Bronchial epithelial cell (primary cell): ENCODE results near the gene HIF1A. TPM values are rescaled to one million over a fixed set of nuclear protein-coding genes. Genes with fewer than 3 reads are reported as not detected.

Experiments
- DNase-seq: peaks from one replicate; pipeline ENCODE4 v3.0.0-alpha.2; 2010; ENCODE audit warnings: low read depth
- FAIRE-seq: peaks from 2 replicates; lab custom pipeline; 2011; peaks lifted over from hg19 to GRCh38; lab: Jason Lieb, UNC
- H3K27me3 ChIP-seq: 2 replicates; pipeline ENCODE4 v1.5.1; 2011; ENCODE audit warnings: low read length; ENCODE audit not compliant: control insufficient read depth, insufficient read depth
- H3K36me3 ChIP-seq: 2 replicates; pipeline ENCODE4 v1.5.1; 2011; ENCODE audit warnings: low read length; ENCODE audit not compliant: control insufficient read depth, insufficient read depth
- H3K4me3 ChIP-seq: 2 replicates; pipeline ENCODE4 v1.5.1; 2011; ENCODE audit warnings: mild to moderate bottlenecking, low read depth, low read length, control low read depth
- total RNA-seq: library from RNA; depleted of rRNA; stranded (reverse); fragments of >200 nt; gene quantifications from 2 replicates; pipeline ENCODE4 v1.2.1, GENCODE V29; 2014
- TF ChIP-seq, protein P1 (sequence below): IDR thresholded peaks from 2 replicates; pipeline ENCODE4 v1.5.1; 2011; ENCODE audit warnings: mild to moderate bottlenecking, moderate library complexity, low read length, control low read depth, inconsistent platforms; ENCODE audit not compliant: insufficient read depth, severe bottlenecking

HIF1A gene
- total RNA-seq, 1 donor from 2014 or later: 220 TPM

DNA sequence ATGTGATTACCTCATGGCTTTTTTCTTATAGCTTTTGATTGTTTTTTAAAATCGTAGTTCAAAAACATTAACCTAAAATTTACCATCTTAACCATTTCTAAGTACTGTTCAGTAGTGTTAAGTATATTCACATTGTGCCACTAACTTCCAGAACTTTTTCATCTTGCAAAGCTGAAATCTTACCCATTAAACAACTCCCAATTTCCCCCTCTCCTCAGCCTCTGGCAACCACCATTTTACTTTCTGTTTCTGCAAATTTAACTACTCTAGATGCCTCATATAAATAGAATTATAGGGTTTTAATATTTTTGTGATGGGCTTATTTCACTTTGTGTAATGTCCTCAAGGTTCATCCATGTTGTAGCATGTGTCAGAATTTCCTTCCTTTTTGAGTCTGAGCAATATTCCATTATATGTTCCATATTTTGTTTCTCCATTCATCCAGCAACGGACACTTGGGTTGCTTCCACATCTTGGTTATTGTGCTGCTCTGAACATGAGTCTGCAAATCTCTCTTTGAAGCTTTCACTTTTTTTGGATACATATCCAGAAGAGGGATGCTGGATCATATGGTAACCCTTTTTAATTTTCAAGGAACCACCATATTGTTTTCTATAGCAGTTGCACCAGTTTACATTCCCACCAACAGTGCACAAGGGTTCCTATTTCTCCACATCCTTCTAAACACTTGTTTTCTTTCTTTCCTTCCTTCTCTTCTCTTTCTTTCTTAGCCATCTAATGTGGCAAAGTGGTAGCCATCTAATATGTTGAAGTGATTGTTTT lies 5.0 kb downstream of the HIF1A start:
- TF ChIP-seq, protein P1, sequence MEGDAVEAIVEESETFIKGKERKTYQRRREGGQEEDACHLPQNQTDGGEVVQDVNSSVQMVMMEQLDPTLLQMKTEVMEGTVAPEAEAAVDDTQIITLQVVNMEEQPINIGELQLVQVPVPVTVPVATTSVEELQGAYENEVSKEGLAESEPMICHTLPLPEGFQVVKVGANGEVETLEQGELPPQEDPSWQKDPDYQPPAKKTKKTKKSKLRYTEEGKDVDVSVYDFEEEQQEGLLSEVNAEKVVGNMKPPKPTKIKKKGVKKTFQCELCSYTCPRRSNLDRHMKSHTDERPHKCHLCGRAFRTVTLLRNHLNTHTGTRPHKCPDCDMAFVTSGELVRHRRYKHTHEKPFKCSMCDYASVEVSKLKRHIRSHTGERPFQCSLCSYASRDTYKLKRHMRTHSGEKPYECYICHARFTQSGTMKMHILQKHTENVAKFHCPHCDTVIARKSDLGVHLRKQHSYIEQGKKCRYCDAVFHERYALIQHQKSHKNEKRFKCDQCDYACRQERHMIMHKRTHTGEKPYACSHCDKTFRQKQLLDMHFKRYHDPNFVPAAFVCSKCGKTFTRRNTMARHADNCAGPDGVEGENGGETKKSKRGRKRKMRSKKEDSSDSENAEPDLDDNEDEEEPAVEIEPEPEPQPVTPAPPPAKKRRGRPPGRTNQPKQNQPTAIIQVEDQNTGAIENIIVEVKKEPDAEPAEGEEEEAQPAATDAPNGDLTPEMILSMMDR: no peak
- H3K27me3 ChIP-seq: no peaks in the 10 kb centered on the region
- no peak for DNase-seq
- H3K4me3 ChIP-seq: peak overlapping the region; percentile 98
- peaks cover 5% of the 10 kb centered on the region for H3K36me3 ChIP-seq
- no peak for FAIRE-seq

DNA sequence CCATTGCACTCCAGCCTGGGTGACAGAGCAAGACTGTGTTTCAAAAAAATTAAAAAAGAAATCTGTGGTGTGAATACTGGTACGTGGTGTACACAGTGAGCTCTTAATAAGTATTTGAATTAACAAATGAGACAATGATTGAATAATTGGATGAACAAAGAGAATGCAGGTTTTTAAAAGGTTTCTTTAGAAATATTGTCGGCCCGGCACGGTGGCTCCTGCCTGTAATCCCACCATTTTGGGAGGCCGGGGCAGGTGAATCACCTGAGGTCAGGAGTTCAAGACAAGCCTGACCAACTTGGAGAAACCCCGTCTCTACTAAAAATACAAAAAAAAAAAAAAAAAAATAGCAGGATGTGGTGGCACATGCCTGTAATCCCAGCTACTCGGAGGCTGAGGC lies 6.6 kb downstream of the HIF1A start:
- DNase-seq (no peak), FAIRE-seq (no peak)
- TF ChIP-seq, protein P1: no peak
- H3K27me3 ChIP-seq: no peaks in the 10 kb centered on the region
- peaks cover 8% of the 10 kb centered on the region for H3K36me3 ChIP-seq
- no peak overlapping the region for H3K4me3 ChIP-seq

DNA sequence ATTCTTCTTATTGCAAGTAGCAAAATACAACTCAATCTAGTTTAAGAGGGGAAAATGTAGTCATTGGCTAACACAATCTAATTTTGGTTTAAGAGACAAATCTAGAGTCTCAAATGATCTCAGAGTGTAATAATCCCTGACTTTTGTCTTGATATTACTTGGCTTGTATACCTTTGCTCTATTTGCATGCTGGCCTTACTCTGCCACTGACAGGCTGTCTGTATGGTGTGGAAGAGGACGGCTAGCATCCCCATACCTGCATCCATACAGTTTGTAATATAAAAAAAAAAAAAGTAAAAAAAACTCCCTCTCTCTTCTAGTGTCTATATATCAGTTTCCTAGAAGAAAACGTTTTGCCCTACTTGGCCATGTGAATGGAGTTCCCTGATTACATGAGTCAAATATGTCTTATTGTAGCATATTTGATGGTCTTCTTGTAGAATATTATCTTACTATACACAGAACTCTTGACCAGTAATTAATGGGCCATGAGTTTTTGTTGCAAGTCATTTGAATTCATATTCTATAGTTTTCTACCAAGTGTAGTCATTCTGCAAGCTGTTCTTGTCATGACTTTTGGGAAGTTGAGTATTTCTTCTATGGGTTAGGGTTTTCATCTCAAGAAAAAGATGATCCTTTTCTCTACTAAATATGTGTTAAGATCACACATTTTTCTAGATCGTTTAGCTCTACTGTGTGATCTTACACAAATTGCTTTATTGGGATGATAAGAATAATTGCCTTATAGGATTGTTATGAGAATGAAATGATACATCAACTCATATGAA lies 8.2 kb downstream of the HIF1A start:
- no peak for DNase-seq
- peak overlapping the region; percentile 6 for H3K4me3 ChIP-seq
- TF ChIP-seq, protein P1: no peak
- H3K36me3 ChIP-seq: peaks cover 6% of the 10 kb centered on the region
- no peak for FAIRE-seq
- no peaks in the 10 kb centered on the region for H3K27me3 ChIP-seq

DNA sequence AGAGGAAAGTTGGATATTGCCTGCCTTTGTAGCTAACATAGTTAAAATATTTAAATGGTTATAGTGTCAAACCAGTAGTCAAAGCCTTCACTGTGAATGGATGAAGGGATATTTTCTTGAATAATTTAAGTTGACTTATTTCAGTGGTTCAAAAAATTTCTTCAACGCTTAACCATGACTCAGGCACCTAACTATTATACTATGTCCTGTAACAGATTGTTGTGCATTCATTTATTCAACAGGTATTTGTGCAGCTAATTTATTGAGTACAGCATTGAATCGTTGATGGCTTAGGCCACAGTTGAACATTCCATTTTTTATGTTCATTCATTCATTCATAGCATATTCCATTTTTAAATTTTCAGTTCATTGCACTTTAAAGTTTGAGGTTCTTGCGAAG lies 9.2 kb downstream of the HIF1A start:
- DNase-seq: no peak
- TF ChIP-seq, protein P1: no peak
- Histone ChIP-seq H3K4me3 (no peak overlapping the region), H3K36me3 (peaks cover 4% of the 10 kb centered on the region), H3K27me3 (no peaks in the 10 kb centered on the region)
- no peak for FAIRE-seq

DNA sequence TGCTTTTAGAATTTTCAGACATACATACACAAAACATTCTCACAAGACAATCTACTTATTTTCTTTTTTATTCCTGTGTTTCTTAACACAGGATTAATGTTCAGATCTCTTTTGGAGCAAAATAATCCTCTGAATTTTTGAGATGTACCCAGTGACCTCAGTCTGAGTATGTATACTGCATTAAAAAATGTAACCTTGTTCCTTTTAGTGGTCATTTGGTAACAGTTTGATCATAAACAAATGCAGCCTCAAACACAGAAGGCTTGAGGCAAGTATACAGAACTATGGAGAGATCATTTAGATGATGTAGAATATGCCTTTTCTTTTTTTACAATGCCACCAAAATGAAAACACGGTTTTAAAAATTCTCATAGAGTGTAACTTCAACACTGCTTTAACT lies 9.7 kb downstream of the HIF1A start:
- H3K4me3 ChIP-seq: peak overlapping the region; percentile 2
- no peak for FAIRE-seq
- no peak for DNase-seq

More for the DNA sequence above, 9.7 kb downstream of the HIF1A start:
- TF ChIP-seq, protein P1: no peak
- Histone ChIP-seq H3K27me3 (no peaks in the 10 kb centered on the region), H3K36me3 (peaks cover 4% of the 10 kb centered on the region)
